Kidney (tissue), 14 donors: ENCODE measurements around the gene IRF4. TPM values are rescaled to one million over a fixed set of nuclear protein-coding genes. Genes with fewer than 3 reads are reported as not detected.

Experiments
- DNase-seq, 5 donors: peaks; one replicate each; pipeline ENCODE4 v3.0.0-alpha.2; 2013 to 2020
- FAIRE-seq: peaks from 2 replicates; lab custom pipeline; 2012; peaks lifted over from hg19 to GRCh38; lab: Jason Lieb, UNC
- H3K27ac ChIP-seq, 2 donors: one replicate each; pipeline ENCODE4 v1.7.0; 2013; ENCODE audit warnings: low read depth in 2 of 2, low read length in 2 of 2, inconsistent platforms in 1 of 2
- H3K27me3 ChIP-seq: one replicate; pipeline ENCODE4 v1.7.1; 2013; ENCODE audit warnings: low read length, inconsistent platforms; ENCODE audit not compliant: control insufficient read depth, insufficient read depth
- H3K36me3 ChIP-seq, 3 donors: one replicate each; pipeline versions ENCODE4 v1.7.0 to v1.7.1; 2013; ENCODE audit warnings: low read length in 3 of 3, control low read depth in 1 of 3, inconsistent platforms in 1 of 3; ENCODE audit not compliant: insufficient read depth in 3 of 3, control insufficient read depth in 2 of 3
- H3K4me1 ChIP-seq, 3 donors: one replicate each; pipeline versions ENCODE4 v1.7.0 to v1.7.1; 2013; ENCODE audit warnings: low read length in 3 of 3, inconsistent platforms in 1 of 3, low read depth in 1 of 3; ENCODE audit not compliant: control insufficient read depth in 2 of 3, insufficient read depth in 2 of 3
- H3K4me3 ChIP-seq, 3 donors: one replicate each; pipeline versions ENCODE4 v1.7.0 to v1.8.1; 2013; ENCODE audit warnings: low read length in 3 of 3, control low read depth in 1 of 3, inconsistent platforms in 1 of 3
- H3K9ac ChIP-seq, 3 donors: one replicate each; pipeline versions ENCODE4 v1.7.0 to v1.7.1; 2013; ENCODE audit warnings: low read length in 3 of 3, control low read depth in 1 of 3, inconsistent platforms in 1 of 3
- H3K9me3 ChIP-seq, 3 donors: one replicate each; pipeline versions ENCODE4 v1.7.0 to v1.7.1; 2013; ENCODE audit warnings: low read length in 3 of 3, control low read depth in 1 of 3, inconsistent platforms in 1 of 3; ENCODE audit not compliant: control insufficient read depth in 2 of 3, insufficient read depth in 1 of 3
- intact Hi-C: fragments of 100-400 bp; cut with DNase I; formaldehyde crosslinking; loops from one replicate; pipeline ENCODE4 v1.11.1; 2022
- polyA plus RNA-seq: library from polyadenylated mRNA; stranded (reverse); fragments of 350-450 nt; fragmentation: Illumina TruSeq; extraction: RNeasy Lipid Tissue Mini Kit (QIAGEN cat#74804); gene quantifications from one replicate; pipeline ENCODE4 v1.2.3, GENCODE V29; 2014; ENCODE audit warnings: low read depth, low replicate concordance; ENCODE audit not compliant: insufficient read depth
- total RNA-seq: library from RNA; stranded (reverse); fragmentation: NEBNext Ultra II Directional; extraction: Animal tissue kit (Norgen Biotek cat#: 25700); gene quantifications from one replicate; pipeline ENCODE4 v1.2.1, GENCODE V29; 2021
- TF ChIP-seq, protein P1 (sequence below): IDR thresholded peaks from 3 replicates; pipeline ENCODE4 v1.5.1; 2012; ENCODE audit warnings: mild to moderate bottlenecking, moderate library complexity, borderline replicate concordance; ENCODE audit not compliant: insufficient read depth; ENCODE audit errors: extremely low read depth
- donor health status: control.
- donor health status: control.
- donor health status: control.
- donor health status: control.
- donor health status: control.
- donor health status: DM: yes; HTN: yes; CAD: no.
- donor health status: Normal renal cell carcinoma (clear cell type).

IRF4 gene
- total and polyA plus RNA-seq, 2 donors from 2014 or later = 23.7 TPM; not detected in 1

DNA sequence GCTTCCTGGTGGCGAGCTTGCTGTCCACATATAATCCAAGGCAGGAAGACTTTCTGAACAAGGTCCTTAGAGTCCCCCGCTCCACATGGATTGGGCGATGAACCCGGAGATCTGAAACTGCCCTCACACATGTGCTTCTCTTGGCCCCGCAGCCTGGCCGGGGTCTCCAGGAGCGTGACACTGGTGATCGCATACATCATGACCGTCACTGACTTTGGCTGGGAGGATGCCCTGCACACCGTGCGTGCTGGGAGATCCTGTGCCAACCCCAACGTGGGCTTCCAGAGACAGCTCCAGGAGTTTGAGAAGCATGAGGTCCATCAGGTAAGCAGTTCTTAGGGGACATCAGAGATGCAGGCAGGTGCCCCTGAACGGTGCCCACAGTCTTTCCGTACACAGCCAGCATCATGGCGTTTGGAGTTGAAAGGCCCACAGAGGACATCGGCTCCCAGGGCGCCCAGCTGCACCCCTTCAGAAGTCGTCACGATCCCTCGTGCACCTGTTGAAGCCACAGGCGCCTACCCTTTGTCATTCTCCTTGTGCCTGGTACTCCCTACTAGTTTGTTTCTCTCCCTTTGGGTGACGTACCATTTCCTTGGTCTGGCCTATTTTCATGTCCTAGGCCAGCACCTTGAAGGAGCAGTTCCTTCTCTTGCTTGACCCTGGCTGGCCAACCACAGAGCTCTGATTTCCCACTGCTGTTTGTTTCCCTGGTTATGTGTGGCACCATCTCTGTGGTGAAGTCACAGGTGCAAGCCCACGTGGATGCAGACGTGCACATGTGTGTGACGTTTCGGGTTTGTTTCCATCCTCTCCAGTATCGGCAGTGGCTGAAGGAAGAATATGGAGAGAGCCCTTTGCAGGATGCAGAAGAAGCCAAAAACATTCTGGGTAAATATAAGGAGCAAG, 43.3 kb upstream of the IRF4 start:
- TF ChIP-seq, protein P1, sequence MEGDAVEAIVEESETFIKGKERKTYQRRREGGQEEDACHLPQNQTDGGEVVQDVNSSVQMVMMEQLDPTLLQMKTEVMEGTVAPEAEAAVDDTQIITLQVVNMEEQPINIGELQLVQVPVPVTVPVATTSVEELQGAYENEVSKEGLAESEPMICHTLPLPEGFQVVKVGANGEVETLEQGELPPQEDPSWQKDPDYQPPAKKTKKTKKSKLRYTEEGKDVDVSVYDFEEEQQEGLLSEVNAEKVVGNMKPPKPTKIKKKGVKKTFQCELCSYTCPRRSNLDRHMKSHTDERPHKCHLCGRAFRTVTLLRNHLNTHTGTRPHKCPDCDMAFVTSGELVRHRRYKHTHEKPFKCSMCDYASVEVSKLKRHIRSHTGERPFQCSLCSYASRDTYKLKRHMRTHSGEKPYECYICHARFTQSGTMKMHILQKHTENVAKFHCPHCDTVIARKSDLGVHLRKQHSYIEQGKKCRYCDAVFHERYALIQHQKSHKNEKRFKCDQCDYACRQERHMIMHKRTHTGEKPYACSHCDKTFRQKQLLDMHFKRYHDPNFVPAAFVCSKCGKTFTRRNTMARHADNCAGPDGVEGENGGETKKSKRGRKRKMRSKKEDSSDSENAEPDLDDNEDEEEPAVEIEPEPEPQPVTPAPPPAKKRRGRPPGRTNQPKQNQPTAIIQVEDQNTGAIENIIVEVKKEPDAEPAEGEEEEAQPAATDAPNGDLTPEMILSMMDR = no peak
- no peaks in the 10 kb centered on the region for H3K4me1 ChIP-seq
- DNase-seq (peak in 1 of 5 donors; percentile 66), FAIRE-seq (no peak)
- no peak overlapping the region for H3K27ac ChIP-seq
- H3K9me3 ChIP-seq = no peaks in the 10 kb centered on the region
- intact Hi-C loops = no loop called here
- peaks cover 0 to 6% (median 6%) of the 10 kb centered on the region in 3 donors for H3K36me3 ChIP-seq
- no peaks in the 10 kb centered on the region for H3K27me3 ChIP-seq
- H3K4me3 ChIP-seq = no peak overlapping the region
- H3K9ac ChIP-seq = no peak overlapping the region

DNA sequence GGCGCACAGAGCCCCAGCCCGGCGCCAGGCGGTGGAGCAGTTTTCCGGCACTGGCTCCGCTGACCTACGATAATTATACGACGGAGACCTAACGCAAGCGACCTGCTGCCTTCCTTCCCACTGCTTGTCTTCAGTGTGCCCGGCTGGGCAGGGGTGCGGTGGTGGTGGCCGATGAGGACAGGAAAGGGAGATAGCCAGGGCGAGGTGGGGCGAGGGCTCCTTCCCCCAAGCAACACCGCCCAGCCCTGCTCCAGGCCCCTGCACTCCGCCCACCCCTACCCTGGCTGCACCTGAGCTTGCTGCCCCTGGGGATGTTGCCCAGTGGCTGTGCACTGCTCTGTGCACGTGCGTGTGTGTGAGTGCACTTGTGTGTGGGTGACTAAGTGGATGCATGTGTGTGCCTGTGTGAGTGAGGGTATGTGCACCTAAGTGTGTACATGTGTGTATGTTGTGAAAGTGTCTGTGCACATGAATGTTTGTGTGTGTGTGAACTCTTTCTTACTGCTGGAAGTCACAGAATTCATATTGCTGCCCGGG, 42.6 kb upstream of the IRF4 start:
- peaks cover 0 to 6% (median 6%) of the 10 kb centered on the region in 3 donors for H3K36me3 ChIP-seq
- TF ChIP-seq, protein P1 = no peak
- no peak overlapping the region for H3K9ac ChIP-seq
- peak in 1 of 5 donors; percentile 83 for DNase-seq
- no peaks in the 10 kb centered on the region for H3K9me3 ChIP-seq
- no peaks in the 10 kb centered on the region for H3K4me1 ChIP-seq
- intact Hi-C loops = no loop called here
- H3K27me3 ChIP-seq = no peaks in the 10 kb centered on the region
- FAIRE-seq = no peak
- H3K4me3 ChIP-seq = no peak overlapping the region
- H3K27ac ChIP-seq = no peak overlapping the region

DNA sequence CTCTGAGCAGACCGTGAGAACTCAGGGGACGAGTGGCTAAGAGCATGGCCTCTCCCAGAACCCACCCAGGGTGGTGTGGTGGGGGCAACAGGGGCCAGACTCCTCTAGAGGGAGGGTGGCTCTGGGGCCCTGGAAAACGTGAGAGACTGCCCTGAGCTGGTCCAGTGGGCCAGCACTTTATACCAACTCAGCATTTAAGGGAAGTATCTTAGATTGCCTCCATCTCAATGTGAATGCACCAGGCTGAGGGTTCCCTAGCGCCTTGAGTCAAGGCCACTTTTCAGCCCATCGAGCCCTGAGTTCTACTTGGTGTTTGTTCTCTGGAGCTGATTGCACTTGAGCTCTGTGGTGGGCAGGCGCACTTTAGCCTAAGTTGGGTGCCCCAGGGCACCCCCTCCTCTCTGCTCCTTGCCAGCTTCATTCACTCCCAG, 42.0 kb upstream of the IRF4 start:
- Histone ChIP-seq H3K27me3 (no peaks in the 10 kb centered on the region), H3K9ac (no peak overlapping the region), H3K4me3 (no peak overlapping the region), H3K4me1 (no peaks in the 10 kb centered on the region), H3K36me3 (peaks cover 0 to 6% (median 6%) of the 10 kb centered on the region in 3 donors), H3K27ac (no peak overlapping the region), H3K9me3 (no peaks in the 10 kb centered on the region)
- FAIRE-seq (no peak), DNase-seq (peak in 1 of 5 donors; percentile 68)
- intact Hi-C loops = no loop called here
- TF ChIP-seq, protein P1 = no peak
